ENCODE data around the gene RNF25.

- TF ChIP-seq POLR2A (IDR thresholded peaks at IDR 0.05) = no peak
- no peak for TF ChIP-seq CTCF (IDR thresholded peaks at IDR 0.05)
Measured at GRCh38 chr2:218721488-218721887, 49.7 kb upstream of the RNF25 start.
